ENCODE results near the gene NAP1L4.

DNA sequence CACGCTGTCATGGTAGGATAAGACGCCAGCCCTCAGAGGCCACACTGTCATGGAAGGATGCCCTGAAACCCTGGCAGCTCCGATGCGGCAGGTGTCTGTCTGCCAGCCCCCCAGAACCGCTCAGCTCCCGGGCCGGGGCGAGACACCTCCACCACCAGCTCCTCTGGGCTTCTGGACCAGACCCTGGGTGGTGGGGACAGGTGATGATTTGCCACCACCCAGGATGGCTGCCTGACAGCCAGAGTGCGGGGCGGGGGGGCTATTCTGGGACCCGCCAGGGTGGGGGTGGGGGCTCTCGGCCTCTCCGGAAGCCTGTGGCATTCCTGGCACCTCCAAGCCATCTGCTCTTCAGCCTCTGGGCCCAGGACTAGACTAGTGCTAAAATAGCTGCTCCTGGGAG is 72.3 kb downstream of the NAP1L4 start:
- TF ChIP-seq, protein P1, sequence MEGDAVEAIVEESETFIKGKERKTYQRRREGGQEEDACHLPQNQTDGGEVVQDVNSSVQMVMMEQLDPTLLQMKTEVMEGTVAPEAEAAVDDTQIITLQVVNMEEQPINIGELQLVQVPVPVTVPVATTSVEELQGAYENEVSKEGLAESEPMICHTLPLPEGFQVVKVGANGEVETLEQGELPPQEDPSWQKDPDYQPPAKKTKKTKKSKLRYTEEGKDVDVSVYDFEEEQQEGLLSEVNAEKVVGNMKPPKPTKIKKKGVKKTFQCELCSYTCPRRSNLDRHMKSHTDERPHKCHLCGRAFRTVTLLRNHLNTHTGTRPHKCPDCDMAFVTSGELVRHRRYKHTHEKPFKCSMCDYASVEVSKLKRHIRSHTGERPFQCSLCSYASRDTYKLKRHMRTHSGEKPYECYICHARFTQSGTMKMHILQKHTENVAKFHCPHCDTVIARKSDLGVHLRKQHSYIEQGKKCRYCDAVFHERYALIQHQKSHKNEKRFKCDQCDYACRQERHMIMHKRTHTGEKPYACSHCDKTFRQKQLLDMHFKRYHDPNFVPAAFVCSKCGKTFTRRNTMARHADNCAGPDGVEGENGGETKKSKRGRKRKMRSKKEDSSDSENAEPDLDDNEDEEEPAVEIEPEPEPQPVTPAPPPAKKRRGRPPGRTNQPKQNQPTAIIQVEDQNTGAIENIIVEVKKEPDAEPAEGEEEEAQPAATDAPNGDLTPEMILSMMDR (conservative IDR thresholded peaks at IDR 0.05; ENCODE audit: low read depth, low read length): no peak
- no peak for TF ChIP-seq EZH2 (IDR thresholded peaks at IDR 0.05; ENCODE audit: borderline replicate concordance, low read depth, low read length, poor library complexity, severe bottlenecking)
